GM12878 (cell line): ENCODE measurements around the gene CEP126. TPM values are rescaled to one million over a fixed set of nuclear protein-coding genes. Genes with fewer than 3 reads are reported as not detected.

Experiments
- ATF2 ChIP-seq: IDR thresholded peaks from 2 replicates; pipeline ENCODE4 v1.6.1; 2012; ENCODE audit warnings: low read length, inconsistent platforms
- CBX5 ChIP-seq: sonication (generic); IDR thresholded peaks from 2 replicates; pipeline ENCODE4 v1.6.1; 2016; ENCODE audit warnings: low read depth, moderate library complexity, mild to moderate bottlenecking, inconsistent platforms
- CHD1 ChIP-seq: IDR thresholded peaks from 2 replicates; pipeline ENCODE4 v1.6.1; 2012; ENCODE audit warnings: low read depth, low read length, improper control_type of control experiment
- E2F4 ChIP-seq: IDR thresholded peaks from 2 replicates; pipeline ENCODE4 v1.6.1; 2012; ENCODE audit warnings: low read depth, low read length, improper control_type of control experiment
- JUND ChIP-seq: IDR thresholded peaks from 2 replicates; pipeline ENCODE4 v1.6.1; 2012; ENCODE audit warnings: low read depth, mild to moderate bottlenecking, low read length, improper control_type of control experiment, moderate library complexity
- MYC ChIP-seq: IDR thresholded peaks from 2 replicates; pipeline ENCODE4 v1.6.1; 2011; ENCODE audit warnings: mild to moderate bottlenecking, low read length, moderate library complexity, inconsistent platforms; ENCODE audit not compliant: insufficient read depth, insufficient replicate concordance, insufficient read length, severe bottlenecking
- NFYB ChIP-seq: IDR thresholded peaks from 2 replicates; pipeline ENCODE4 v1.6.1; 2011; ENCODE audit warnings: low read depth, mild to moderate bottlenecking, low read length, improper control_type of control experiment, moderate library complexity; ENCODE audit not compliant: insufficient read depth
- POU2F2 ChIP-seq: IDR thresholded peaks from 3 replicates; pipeline ENCODE4 v1.6.1; 2011; ENCODE audit warnings: low read depth, mild to moderate bottlenecking, low read length, borderline replicate concordance
- REST ChIP-seq: IDR thresholded peaks from 2 replicates; pipeline ENCODE4 v1.6.1; 2012; ENCODE audit warnings: mild to moderate bottlenecking, low read depth, low read length
- USF2 ChIP-seq: IDR thresholded peaks from 2 replicates; pipeline ENCODE4 v1.6.1; 2011; ENCODE audit warnings: low read depth, low read length, improper control_type of control experiment, borderline replicate concordance
- ZSCAN29 ChIP-seq: fragments of 450-650 bp; IDR thresholded peaks from 2 replicates; pipeline ENCODE4 v1.6.1; 2017; ENCODE audit warnings: mild to moderate bottlenecking, moderate library complexity
- polyA plus RNA-seq, 11 experiments: library from polyadenylated mRNA; depleted of rRNA in 4 of 11; unstranded in 6 of 11; stranded (reverse) in 5 of 11; fragments of >200 nt; fragmentation: Nextera tagmentation in 4 of 11; fragmentation: Illumina TruSeq in 1 of 11; extraction: Ambion mirVana in 4 of 11; extraction: Trizol in 1 of 11; gene quantifications; 1 replicate in 1 of 11; 2 replicates in 10 of 11; pipeline versions ENCODE4 v1.2.1 to v1.2.3, GENCODE V29; 2011 to 2016; ENCODE audit warnings: inconsistent platforms in 2 of 11, missing spikeins in 2 of 11, low read depth in 1 of 11
- total RNA-seq, 4 experiments: library from RNA; depleted of rRNA in 3 of 4; stranded (reverse); fragments of >200 nt in 3 of 4; fragmentation: Illumina TruSeq in 1 of 4; extraction: Trizol in 1 of 4; gene quantifications; 2 replicates each; pipeline versions ENCODE4 v1.2.1 to v1.2.3, GENCODE V29; 2013 to 2021
- TF ChIP-seq, protein P1 (sequence below): fragments of 450-650 bp; IDR thresholded peaks from 2 replicates; pipeline ENCODE4 v1.6.1; 2018; ENCODE audit warnings: borderline replicate concordance, mild to moderate bottlenecking; ENCODE audit not compliant: partially characterized antibody
- TF ChIP-seq, protein P2 (sequence below): IDR thresholded peaks from 2 replicates; pipeline ENCODE4 v1.6.1; 2012; ENCODE audit warnings: low read depth, low read length, improper control_type of control experiment
- TF ChIP-seq, protein P3 (sequence below): IDR thresholded peaks from 2 replicates; pipeline ENCODE4 v1.6.1; 2011; ENCODE audit warnings: low read depth, mild to moderate bottlenecking, low read length, moderate library complexity, borderline replicate concordance; ENCODE audit errors: extremely low read depth

Gene CEP126
- total and polyA plus RNA-seq, 10 of the 15 experiments (the other 5 are each of a cell fraction or from before 2014, with no cell fraction given) = 0.01 TPM; not detected in 8

GRCh38 chr11:102001657-102002338 lies 87.0 kb downstream of the CEP126 start (continued):
- no peak for TF ChIP-seq REST
- TF ChIP-seq MYC = no peak
- TF ChIP-seq, protein P1, sequence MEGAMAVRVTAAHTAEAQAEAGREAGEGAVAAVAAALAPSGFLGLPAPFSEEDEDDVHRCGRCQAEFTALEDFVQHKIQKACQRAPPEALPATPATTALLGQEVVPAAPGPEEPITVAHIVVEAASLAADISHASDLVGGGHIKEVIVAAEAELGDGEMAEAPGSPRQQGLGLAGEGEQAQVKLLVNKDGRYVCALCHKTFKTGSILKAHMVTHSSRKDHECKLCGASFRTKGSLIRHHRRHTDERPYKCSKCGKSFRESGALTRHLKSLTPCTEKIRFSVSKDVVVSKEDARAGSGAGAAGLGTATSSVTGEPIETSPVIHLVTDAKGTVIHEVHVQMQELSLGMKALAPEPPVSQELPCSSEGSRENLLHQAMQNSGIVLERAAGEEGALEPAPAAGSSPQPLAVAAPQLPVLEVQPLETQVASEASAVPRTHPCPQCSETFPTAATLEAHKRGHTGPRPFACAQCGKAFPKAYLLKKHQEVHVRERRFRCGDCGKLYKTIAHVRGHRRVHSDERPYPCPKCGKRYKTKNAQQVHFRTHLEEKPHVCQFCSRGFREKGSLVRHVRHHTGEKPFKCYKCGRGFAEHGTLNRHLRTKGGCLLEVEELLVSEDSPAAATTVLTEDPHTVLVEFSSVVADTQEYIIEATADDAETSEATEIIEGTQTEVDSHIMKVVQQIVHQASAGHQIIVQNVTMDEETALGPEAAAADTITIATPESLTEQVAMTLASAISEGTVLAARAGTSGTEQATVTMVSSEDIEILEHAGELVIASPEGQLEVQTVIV = no peak
- TF ChIP-seq, protein P2, sequence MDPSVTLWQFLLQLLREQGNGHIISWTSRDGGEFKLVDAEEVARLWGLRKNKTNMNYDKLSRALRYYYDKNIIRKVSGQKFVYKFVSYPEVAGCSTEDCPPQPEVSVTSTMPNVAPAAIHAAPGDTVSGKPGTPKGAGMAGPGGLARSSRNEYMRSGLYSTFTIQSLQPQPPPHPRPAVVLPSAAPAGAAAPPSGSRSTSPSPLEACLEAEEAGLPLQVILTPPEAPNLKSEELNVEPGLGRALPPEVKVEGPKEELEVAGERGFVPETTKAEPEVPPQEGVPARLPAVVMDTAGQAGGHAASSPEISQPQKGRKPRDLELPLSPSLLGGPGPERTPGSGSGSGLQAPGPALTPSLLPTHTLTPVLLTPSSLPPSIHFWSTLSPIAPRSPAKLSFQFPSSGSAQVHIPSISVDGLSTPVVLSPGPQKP = no peak
- TF ChIP-seq USF2 = no peak
- no peak for TF ChIP-seq CBX5
- TF ChIP-seq, protein P3, sequence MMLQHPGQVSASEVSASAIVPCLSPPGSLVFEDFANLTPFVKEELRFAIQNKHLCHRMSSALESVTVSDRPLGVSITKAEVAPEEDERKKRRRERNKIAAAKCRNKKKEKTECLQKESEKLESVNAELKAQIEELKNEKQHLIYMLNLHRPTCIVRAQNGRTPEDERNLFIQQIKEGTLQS = no peak
- no peak for TF ChIP-seq ZSCAN29
- no peak for TF ChIP-seq POU2F2
- TF ChIP-seq NFYB = no peak
- no peak for TF ChIP-seq ATF2
- no peak for TF ChIP-seq JUND
- TF ChIP-seq CHD1 = no peak
- TF ChIP-seq E2F4 = no peak
